Measurements from ENCODE around the gene SEZ6. TPM values are rescaled to one million over a fixed set of nuclear protein-coding genes. Genes with fewer than 3 reads are reported as not detected.

SEZ6 gene
- total RNA-seq, 1 donor from 2014 or later = not detected

DNA sequence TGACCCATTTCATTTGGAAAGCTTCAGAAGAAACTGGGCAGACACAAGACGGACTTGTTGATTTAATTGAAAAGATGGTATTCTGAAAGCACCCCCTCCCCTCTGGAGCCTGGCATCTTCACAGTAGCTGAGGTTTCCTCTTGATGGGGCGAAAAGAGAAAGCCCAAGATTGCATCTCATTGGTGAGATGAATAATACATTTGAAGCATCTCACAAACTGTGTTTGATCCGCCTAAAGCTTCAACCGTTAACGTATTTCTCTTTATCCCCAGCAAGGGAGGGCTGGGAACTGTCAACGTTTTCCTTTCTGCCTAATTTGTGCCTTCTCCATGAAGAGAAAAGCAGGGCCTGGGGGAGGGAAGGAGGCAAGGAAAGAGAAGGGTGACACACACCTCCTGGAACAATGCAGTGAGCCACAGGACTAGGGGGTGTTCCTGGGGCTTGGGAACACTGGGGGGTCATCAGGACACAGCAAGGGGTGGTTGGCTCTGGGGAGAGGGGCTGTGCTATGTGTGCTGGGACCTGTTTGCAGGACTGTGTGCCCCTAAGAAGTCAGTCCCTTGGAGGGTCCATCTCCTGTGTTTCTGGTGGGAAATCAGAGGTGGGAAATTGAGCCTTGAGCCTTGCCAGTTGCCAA is 18.6 kb upstream of the SEZ6 start:
- no peak for DNase-seq (ENCODE audit: low spot score)

GRCh38 chr17:29022074-29022473 is 16.2 kb upstream of the SEZ6 start:
- Mint-ChIP-seq H3K27me3 (ENCODE audit: insufficient read depth) (peaks cover 48% of the 10 kb centered on the region), H3K4me1 (ENCODE audit: low read depth) (peaks cover 6% of the 10 kb centered on the region), H3K9me3 (no peaks in the 10 kb centered on the region), H3K4me3 (no peak overlapping the region), H3K27ac (no peak overlapping the region), H3K36me3 (ENCODE audit: low read depth) (no peaks in the 10 kb centered on the region)
- no peak for DNase-seq (ENCODE audit: low spot score)
- intact Hi-C loops (cut with micrococcal nuclease) = no loop called here

More for the DNA sequence above, 18.6 kb upstream of the SEZ6 start:
- Mint-ChIP-seq H3K4me1 (ENCODE audit: low read depth) (peaks cover 2% of the 10 kb centered on the region), H3K4me3 (no peak overlapping the region), H3K9me3 (no peaks in the 10 kb centered on the region), H3K36me3 (ENCODE audit: low read depth) (no peaks in the 10 kb centered on the region), H3K27ac (no peak overlapping the region), H3K27me3 (ENCODE audit: insufficient read depth) (peaks cover 41% of the 10 kb centered on the region)
- intact Hi-C loops (cut with micrococcal nuclease) = no loop called here

DNA sequence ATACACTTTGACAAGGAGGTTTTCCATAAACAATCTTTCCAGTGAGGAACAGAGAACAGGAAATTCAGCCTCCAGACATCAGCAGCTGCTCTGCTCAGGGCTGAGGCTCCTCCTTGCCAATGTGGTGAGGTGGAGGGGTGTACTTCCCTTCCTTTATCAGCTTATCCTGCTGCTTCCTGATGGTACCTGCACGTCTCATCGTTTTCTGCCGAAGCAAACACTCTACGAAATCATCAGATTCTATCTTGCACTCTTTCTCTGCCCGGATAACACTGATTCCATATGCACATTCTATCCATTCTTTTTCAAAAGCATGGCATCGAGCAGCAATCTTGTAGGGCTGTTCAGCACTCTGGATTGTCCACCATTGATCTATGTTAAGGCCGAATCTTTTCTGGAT is 15.4 kb upstream of the SEZ6 start:
- no peak overlapping the region for H3K4me3 Mint-ChIP-seq
- intact Hi-C loops (cut with micrococcal nuclease) = no loop called here
- H3K27me3 Mint-ChIP-seq (ENCODE audit: insufficient read depth) = peaks cover 46% of the 10 kb centered on the region
- H3K36me3 Mint-ChIP-seq (ENCODE audit: low read depth) = no peaks in the 10 kb centered on the region
- no peak for DNase-seq (ENCODE audit: low spot score)
- H3K27ac Mint-ChIP-seq = no peak overlapping the region
- peaks cover 6% of the 10 kb centered on the region for H3K4me1 Mint-ChIP-seq (ENCODE audit: low read depth)
- no peaks in the 10 kb centered on the region for H3K9me3 Mint-ChIP-seq

DNA sequence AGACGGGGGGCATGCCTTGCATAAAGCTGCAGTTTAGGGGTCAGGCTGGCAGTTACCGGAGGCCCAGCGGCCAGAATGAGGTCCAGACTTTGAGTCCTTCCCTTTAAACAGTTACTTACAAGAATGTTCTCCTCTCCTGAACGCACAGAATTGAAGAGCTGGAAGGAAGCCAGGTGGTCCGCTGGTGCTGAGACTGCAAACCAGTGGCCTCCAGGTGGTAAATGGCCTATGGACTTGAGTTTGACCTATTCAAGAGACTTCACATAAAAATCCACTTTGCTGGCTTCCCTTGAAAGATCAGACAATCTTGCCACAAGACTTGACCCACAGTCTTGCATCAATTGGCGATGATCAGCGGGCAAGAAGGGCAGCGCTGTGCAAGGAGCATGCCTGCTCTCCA is 14.7 kb upstream of the SEZ6 start:
- peaks cover 6% of the 10 kb centered on the region for H3K4me1 Mint-ChIP-seq (ENCODE audit: low read depth)
- intact Hi-C loops (cut with micrococcal nuclease) = no loop called here
- no peak for DNase-seq (ENCODE audit: low spot score)
- H3K4me3 Mint-ChIP-seq = no peak overlapping the region
- H3K36me3 Mint-ChIP-seq (ENCODE audit: low read depth) = no peaks in the 10 kb centered on the region
- H3K27ac Mint-ChIP-seq = no peak overlapping the region
- H3K27me3 Mint-ChIP-seq (ENCODE audit: insufficient read depth) = peaks cover 46% of the 10 kb centered on the region
- H3K9me3 Mint-ChIP-seq = no peaks in the 10 kb centered on the region

DNA sequence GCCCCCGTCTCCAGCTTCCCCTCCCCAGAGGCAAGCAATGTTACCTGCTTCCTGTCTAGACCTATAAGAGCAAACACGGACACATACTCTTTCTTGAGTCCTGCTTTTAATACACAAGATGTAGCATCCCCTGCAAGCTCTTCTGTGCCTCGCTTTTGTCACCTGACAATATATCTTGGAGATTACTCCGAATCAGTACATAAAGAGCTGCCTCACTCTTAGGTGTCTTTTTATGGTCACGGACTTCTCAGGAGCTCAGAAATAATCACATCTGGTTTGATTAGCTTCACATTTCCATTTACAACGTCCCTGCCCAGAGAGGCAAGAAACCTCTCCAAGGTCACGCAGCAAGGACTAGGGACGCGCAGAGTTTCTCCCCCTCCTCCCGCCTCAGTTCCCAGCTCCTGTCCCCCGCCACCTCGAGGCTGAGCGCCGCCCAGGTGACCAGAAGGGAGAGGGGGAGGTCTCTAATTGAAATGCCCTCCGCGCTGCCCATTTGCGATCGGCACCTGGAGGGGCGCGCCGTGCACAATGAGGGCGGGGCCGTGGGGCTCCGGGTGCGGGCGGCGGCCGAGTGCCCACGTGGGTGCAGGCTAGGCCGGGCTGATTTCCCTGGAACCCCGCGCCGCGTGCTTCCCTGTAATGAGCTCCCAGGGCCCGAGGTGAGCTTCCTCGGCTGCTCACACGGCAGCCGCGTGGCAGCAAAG is 13.8 kb upstream of the SEZ6 start:
- no peak for DNase-seq (ENCODE audit: low spot score)
- H3K36me3 Mint-ChIP-seq (ENCODE audit: low read depth) = no peaks in the 10 kb centered on the region
- H3K4me1 Mint-ChIP-seq (ENCODE audit: low read depth) = peaks cover 6% of the 10 kb centered on the region
- H3K27ac Mint-ChIP-seq = no peak overlapping the region
- H3K9me3 Mint-ChIP-seq = no peaks in the 10 kb centered on the region
- peaks cover 48% of the 10 kb centered on the region for H3K27me3 Mint-ChIP-seq (ENCODE audit: insufficient read depth)
- intact Hi-C loops (cut with micrococcal nuclease) = no loop called here
- H3K4me3 Mint-ChIP-seq = no peak overlapping the region

DNA sequence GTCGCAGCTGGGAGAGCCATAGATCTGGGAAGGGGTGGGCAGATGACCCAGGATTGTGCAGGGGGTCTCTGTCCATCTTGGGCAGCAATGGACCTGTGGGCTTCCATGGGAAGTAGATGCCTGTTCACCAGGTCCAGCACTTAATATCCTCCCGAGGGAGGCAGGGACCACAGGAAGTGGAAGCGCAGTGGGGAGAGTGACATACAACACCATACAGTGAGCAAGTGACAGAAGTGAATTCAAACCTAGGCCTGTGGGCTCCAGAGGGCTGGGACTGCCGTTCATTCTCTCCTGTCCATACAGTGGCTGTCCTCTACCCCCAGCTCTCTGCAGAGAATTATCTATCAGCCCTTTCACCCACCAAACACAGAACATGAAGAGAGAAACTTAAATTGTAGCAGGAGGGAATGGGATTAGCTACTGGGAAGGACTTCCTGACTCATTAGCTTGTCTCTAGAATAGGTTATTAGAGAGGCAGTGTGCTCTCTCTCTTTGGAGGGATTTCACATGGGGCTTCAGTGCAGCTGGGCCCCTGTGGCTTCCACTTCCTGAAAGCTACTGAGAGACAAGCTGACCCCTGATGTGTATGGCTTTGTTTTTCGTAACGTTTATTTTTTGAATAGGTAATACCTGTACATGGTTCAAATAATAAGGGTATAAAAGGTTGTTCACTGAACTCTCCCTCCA is 13.1 kb upstream of the SEZ6 start:
- no peak overlapping the region for H3K27ac Mint-ChIP-seq
- H3K4me3 Mint-ChIP-seq = no peak overlapping the region
- peaks cover 6% of the 10 kb centered on the region for H3K4me1 Mint-ChIP-seq (ENCODE audit: low read depth)
- no peak for DNase-seq (ENCODE audit: low spot score)
- H3K9me3 Mint-ChIP-seq = no peaks in the 10 kb centered on the region
- intact Hi-C loops (cut with micrococcal nuclease) = no loop called here
- peaks cover 46% of the 10 kb centered on the region for H3K27me3 Mint-ChIP-seq (ENCODE audit: insufficient read depth)
- no peaks in the 10 kb centered on the region for H3K36me3 Mint-ChIP-seq (ENCODE audit: low read depth)

GRCh38 chr17:29016345-29017210 is 10.7 kb upstream of the SEZ6 start:
- H3K9me3 Mint-ChIP-seq = no peaks in the 10 kb centered on the region
- peaks cover 6% of the 10 kb centered on the region for H3K4me1 Mint-ChIP-seq (ENCODE audit: low read depth)
- H3K27me3 Mint-ChIP-seq (ENCODE audit: insufficient read depth) = peaks cover 39% of the 10 kb centered on the region
- no peak overlapping the region for H3K4me3 Mint-ChIP-seq
- H3K27ac Mint-ChIP-seq = no peak overlapping the region
- no peaks in the 10 kb centered on the region for H3K36me3 Mint-ChIP-seq (ENCODE audit: low read depth)
- intact Hi-C loops (cut with micrococcal nuclease) = no loop called here
- DNase-seq (ENCODE audit: low spot score) = no peak

DNA sequence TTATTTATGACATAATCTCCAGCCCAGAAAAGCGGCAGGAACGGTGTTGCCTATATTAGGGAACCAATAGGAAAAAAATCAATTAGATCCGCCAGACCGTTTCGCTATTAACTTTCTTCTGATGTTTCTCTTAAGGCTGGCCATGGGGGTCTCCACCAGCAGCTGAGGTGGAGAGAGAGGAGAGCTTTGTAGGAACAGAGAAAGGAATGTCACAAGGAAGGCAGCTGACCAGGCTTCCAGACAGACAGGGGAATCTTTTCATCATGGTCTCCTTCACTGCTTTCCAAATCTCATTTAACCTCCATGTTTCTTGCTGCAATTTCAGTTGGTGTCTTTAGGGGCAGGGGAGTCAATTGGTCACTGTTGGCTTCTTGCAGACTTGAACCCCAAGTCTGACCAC is 8.9 kb upstream of the SEZ6 start:
- DNase-seq (ENCODE audit: low spot score) = no peak
- Mint-ChIP-seq H3K9me3 (no peaks in the 10 kb centered on the region), H3K27me3 (ENCODE audit: insufficient read depth) (peaks cover 37% of the 10 kb centered on the region), H3K36me3 (ENCODE audit: low read depth) (no peaks in the 10 kb centered on the region), H3K4me3 (no peak overlapping the region), H3K4me1 (ENCODE audit: low read depth) (peaks cover 6% of the 10 kb centered on the region), H3K27ac (no peak overlapping the region)
- intact Hi-C loops (cut with micrococcal nuclease) = no loop called here

DNA sequence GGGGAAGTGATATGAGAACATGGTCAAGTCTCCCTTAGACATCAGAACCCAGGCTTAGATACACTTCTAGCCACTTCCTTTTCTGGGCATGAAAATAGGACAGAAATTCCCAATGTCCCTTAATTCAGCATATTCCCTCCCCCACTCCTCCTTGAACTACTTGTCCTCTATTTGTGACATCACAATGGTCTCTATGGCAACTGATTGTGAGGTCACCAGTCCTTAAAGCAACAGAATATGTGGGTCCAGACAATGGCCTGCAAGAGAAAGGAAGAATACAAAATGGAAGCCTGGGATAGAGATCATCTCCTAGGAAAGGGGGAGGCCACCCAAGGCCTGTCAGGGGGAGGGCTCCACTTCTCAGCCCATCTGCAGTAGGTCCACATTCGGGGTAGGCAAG is 6.7 kb upstream of the SEZ6 start:
- H3K4me1 Mint-ChIP-seq (ENCODE audit: low read depth) = no peaks in the 10 kb centered on the region
- H3K9me3 Mint-ChIP-seq = no peaks in the 10 kb centered on the region
- peaks cover 28% of the 10 kb centered on the region for H3K27me3 Mint-ChIP-seq (ENCODE audit: insufficient read depth)
- no peak overlapping the region for H3K4me3 Mint-ChIP-seq
- intact Hi-C loops (cut with micrococcal nuclease) = no loop called here
- H3K36me3 Mint-ChIP-seq (ENCODE audit: low read depth) = no peaks in the 10 kb centered on the region
- H3K27ac Mint-ChIP-seq = no peak overlapping the region
- DNase-seq (ENCODE audit: low spot score) = no peak

DNA sequence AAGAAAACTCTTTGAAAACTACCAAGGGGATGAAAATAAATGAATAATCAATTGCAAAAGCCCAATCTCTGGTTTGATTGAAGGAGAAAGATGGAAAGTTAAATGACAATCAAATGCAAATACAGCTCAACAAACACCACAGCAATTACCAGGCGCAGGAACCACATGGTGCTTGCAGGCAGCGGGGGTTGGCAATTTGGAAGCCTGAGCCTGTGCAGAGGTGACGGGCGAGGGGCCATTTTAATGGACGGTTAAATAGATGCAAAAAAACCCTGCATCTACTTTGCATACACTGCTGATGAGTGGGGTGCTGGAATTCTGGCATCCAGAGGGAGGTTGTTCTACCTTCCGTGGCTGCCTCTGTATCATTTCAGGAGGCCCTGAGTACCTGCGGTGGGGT is 4.8 kb upstream of the SEZ6 start:
- Mint-ChIP-seq H3K9me3 (no peaks in the 10 kb centered on the region), H3K4me1 (ENCODE audit: low read depth) (no peaks in the 10 kb centered on the region), H3K27me3 (ENCODE audit: insufficient read depth) (peaks cover 36% of the 10 kb centered on the region), H3K4me3 (no peak overlapping the region), H3K27ac (no peak overlapping the region), H3K36me3 (ENCODE audit: low read depth) (no peaks in the 10 kb centered on the region)
- no peak for DNase-seq (ENCODE audit: low spot score)
- intact Hi-C loops (cut with micrococcal nuclease) = no loop called here

- Mint-ChIP-seq H3K4me1 (ENCODE audit: low read depth) (no peaks in the 10 kb centered on the region), H3K4me3 (no peak overlapping the region), H3K36me3 (ENCODE audit: low read depth) (no peaks in the 10 kb centered on the region), H3K9me3 (no peaks in the 10 kb centered on the region), H3K27ac (no peak overlapping the region), H3K27me3 (ENCODE audit: insufficient read depth) (peaks cover 35% of the 10 kb centered on the region)
- intact Hi-C loops (cut with micrococcal nuclease) = no loop called here
- no peak for DNase-seq (ENCODE audit: low spot score)
Observed at GRCh38 chr17:29010129-29010528, 4.3 kb upstream of the SEZ6 start.

DNA sequence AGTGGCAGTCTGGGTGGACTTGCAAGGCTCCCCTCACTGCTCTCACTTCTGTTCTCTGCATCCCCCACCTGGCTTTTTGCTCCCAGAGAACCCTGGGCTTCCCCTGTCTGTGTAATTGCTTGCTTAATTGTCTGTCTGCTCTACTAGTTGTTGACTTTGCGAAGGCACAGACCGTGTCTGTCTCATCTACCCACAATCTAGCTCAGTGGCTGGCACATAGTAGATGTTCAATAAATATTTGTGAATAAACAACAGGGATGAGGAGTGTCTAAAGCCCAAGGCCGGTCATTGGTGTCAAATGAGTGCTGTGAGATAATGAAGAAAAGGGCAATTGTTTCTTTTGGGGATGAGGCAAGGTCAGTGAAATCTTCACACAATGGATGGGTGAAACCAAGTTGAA is 2.8 kb upstream of the SEZ6 start:
- Mint-ChIP-seq H3K27ac (no peak overlapping the region), H3K4me1 (ENCODE audit: low read depth) (no peaks in the 10 kb centered on the region), H3K27me3 (ENCODE audit: insufficient read depth) (peaks cover 44% of the 10 kb centered on the region), H3K9me3 (no peaks in the 10 kb centered on the region), H3K36me3 (ENCODE audit: low read depth) (no peaks in the 10 kb centered on the region), H3K4me3 (no peak overlapping the region)
- no peak for DNase-seq (ENCODE audit: low spot score)
- intact Hi-C loops (cut with micrococcal nuclease) = no loop called here
